M059J (cell line): ENCODE data around the gene MAGEB1. TPM values are rescaled to one million over a fixed set of nuclear protein-coding genes. Genes with fewer than 3 reads are reported as not detected.

Experiments used
- DNase-seq: peaks from one replicate; pipeline ENCODE4 v3.0.0-alpha.2; 2012; ENCODE audit warnings: low read depth
- total RNA-seq: library from RNA; depleted of rRNA; stranded (reverse); fragments of >200 nt; shearing (Covaris generic); gene quantifications from 2 replicates; pipeline ENCODE4 v1.2.3, GENCODE V29; 2014; rRNA removed

MAGEB1 gene
- total RNA-seq: not detected in 2 replicates

- DNase-seq: no peak
Observed at GRCh38 chrX:30246769-30247489, at the start of gene MAGEB1. TSS of gene MAGEB1 (plus strand) at chrX:30247146. CDS start at chrX:30250494, 3,348 bp downstream.

GRCh38 chrX:30212172-30212571 is 34.8 kb upstream of the MAGEB1 start:
- no peak for DNase-seq

- DNase-seq: no peak
Observed at GRCh38 chrX:30215357-30215843, 31.5 kb upstream of the MAGEB1 start, which contains the start of gene MAGEB2. TSS of gene MAGEB2 (plus strand) at chrX:30215563. CDS start at chrX:30218581, 3,018 bp downstream.

GRCh38 chrX:30217465-30217864 is 29.5 kb upstream of the MAGEB1 start:
- DNase-seq: no peak

GRCh38 chrX:30219372-30219771 is 27.6 kb upstream of the MAGEB1 start:
- DNase-seq: no peak

GRCh38 chrX:30220661-30221060 is 26.3 kb upstream of the MAGEB1 start:
- DNase-seq: peak; percentile 17

- DNase-seq: no peak
Observed at GRCh38 chrX:30224536-30224935, 22.4 kb upstream of the MAGEB1 start.

GRCh38 chrX:30228526-30228925 is 18.4 kb upstream of the MAGEB1 start:
- DNase-seq: peak; percentile 22

- peak; percentile 64 for DNase-seq
Observed at GRCh38 chrX:30230395-30230794, 16.6 kb upstream of the MAGEB1 start, which contains the start of gene MAGEB3. TSS of gene MAGEB3 (plus strand) at chrX:30230657. CDS start at chrX:30235925, 5,268 bp downstream.

- DNase-seq: peak; percentile 26
Observed at GRCh38 chrX:30241724-30242415, 5.1 kb upstream of the MAGEB1 start, which contains the start of gene MAGEB4. TSS of gene MAGEB4 (plus strand) at chrX:30242000. CDS start at chrX:30242136, 136 bp downstream.

- DNase-seq: no peak
Observed at GRCh38 chrX:30248854-30249253, 1.9 kb downstream of the MAGEB1 start.

GRCh38 chrX:30253257-30253656 is 6.3 kb downstream of the MAGEB1 start:
- DNase-seq: no peak

GRCh38 chrX:30259927-30260326 is 13.0 kb downstream of the MAGEB1 start:
- DNase-seq: no peak

- DNase-seq: no peak
Observed at GRCh38 chrX:30261012-30261411, 14.1 kb downstream of the MAGEB1 start.

- no peak for DNase-seq
Observed at GRCh38 chrX:30262763-30263162, 15.8 kb downstream of the MAGEB1 start.

GRCh38 chrX:30270639-30271038 is 23.7 kb downstream of the MAGEB1 start:
- DNase-seq: peak; percentile 63

GRCh38 chrX:30275498-30275897 is 28.6 kb downstream of the MAGEB1 start:
- DNase-seq: peak; percentile 40

- DNase-seq: peak; percentile 62
Observed at GRCh38 chrX:30278365-30278764, 31.4 kb downstream of the MAGEB1 start.

GRCh38 chrX:30280428-30280827 is 33.5 kb downstream of the MAGEB1 start:
- no peak for DNase-seq

GRCh38 chrX:30282527-30282926 is 35.6 kb downstream of the MAGEB1 start:
- DNase-seq: no peak

GRCh38 chrX:30283456-30284200 is 36.7 kb downstream of the MAGEB1 start:
- DNase-seq: peak; percentile 97
